Sigmoid colon (tissue), 4 donors: ENCODE results near the gene BMPR1A.

ENCODE experiments used
- CTCF ChIP-seq, 4 experiments: fragments of 450-650 bp in 3 of 4; fragments of 200-600 bp in 1 of 4; IDR thresholded peaks; one replicate each; pipeline ENCODE4 v1.5.1; 2016 to 2019; ENCODE audit warnings: antibody characterized with exemption in 4 of 4, mild to moderate bottlenecking in 3 of 4, moderate library complexity in 2 of 4
- EP300 ChIP-seq, 4 donors: sonication (generic); formaldehyde crosslinking; IDR thresholded peaks; one replicate each; pipeline ENCODE4 v1.6.1; 2017; ENCODE audit warnings: antibody characterized with exemption in 4 of 4
- POLR2A ChIP-seq, 2 donors: fragments of 450-650 bp; IDR thresholded peaks; one replicate each; pipeline ENCODE4 v1.6.1; 2016; ENCODE audit warnings: antibody characterized with exemption in 2 of 2, mild to moderate bottlenecking in 2 of 2, moderate library complexity in 2 of 2
- POLR2AphosphoS5 ChIP-seq, 4 donors: sonication (generic); formaldehyde crosslinking; IDR thresholded peaks; one replicate each; pipeline ENCODE4 v1.6.1; 2017; ENCODE audit warnings: antibody characterized with exemption in 4 of 4

- TF ChIP-seq EP300 (IDR thresholded peaks at IDR 0.05) (peak in 3 of 4 donors; percentile 36 to 85 (median 79)), POLR2A (IDR thresholded peaks at IDR 0.05) (no peak), CTCF (IDR thresholded peaks at IDR 0.05) (no peak), POLR2AphosphoS5 (IDR thresholded peaks at IDR 0.05) (peak in 3 of 4 donors; percentile 39 to 66 (median 43))
Observed at GRCh38 chr10:86734207-86734988, 22.0 kb upstream of the BMPR1A start.
